Stimulated activated CD4-positive, alpha-beta T cell treated with anti-CD3 and anti-CD28 coated beads, Interleukin-1b, Interleukin-23, amount 100 ng/mL, for 24 hours (primary cell): ENCODE data around the gene AK1.

Experiments
- DNase-seq, 4 experiments: peaks; one replicate each; pipeline ENCODE4 v3.0.0-alpha.2; 2020; ENCODE audit warnings: low read depth in 4 of 4, low spot score in 1 of 4

Gene AK1

DNA sequence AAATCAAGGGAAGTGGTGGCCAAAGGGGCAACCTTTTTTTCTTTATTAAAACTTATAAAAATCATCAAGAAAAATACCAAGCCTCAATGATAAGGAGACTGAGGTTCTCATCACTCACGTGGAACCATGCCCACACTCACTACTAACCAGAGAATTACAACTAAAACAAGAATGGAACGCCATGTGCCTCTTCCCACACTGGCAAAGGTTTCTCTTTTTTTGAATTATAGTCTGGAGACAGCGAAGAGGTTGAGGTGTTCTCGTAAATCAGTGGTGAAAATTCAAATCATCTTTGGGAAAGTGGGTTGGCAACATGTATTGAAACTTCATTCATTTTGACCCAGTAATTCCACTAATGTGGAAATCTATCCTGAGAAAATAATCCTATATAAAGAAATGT lies 55.4 kb downstream of the AK1 start:
- no peak for DNase-seq

DNA sequence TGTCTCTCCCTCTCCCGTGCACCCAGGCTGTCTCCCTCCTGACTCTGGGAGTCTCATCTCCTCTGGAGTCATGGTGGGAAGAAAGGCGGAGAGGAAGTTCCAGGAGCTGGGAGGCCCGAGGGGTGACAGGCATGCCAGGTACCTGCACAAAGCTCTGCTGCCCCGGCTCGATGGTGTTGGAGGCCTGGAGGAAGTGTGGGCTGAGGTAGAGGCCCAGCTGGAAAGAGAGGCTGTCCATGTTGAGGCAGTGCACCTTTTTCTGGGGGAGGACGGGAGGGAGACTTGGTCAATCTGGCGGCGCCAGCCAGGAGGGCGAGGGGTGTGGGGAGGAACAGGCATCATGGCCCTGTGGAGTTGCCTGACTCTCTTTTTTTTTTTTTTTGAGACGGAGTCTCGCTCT lies 58.9 kb downstream of the AK1 start:
- no peak for DNase-seq

DNA sequence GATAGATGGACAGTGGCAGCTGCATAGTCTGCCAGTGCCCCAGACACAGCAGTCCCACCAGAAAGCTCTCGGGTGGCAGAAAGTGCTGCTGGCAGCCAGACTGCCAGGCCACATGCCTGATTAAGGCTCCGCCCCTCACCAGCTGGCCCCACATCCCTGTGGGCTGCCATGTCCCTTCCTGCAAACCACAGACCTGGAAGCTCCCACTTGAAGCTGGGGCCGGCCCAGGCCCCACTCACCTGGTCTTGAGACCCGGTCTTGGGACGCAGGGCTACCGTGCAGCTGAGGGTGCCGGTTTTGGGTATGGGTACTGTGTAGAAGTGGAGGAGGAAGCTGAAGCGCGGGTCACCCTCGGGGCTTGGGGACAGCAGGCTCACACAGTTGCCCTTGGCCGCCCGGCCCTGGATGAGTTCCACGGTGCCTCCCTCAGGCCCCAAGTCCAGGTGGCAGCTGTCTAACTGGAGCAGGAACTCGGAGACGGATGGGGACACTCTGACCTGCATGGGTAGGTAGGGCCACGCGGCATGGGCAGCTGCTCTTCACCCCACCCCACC lies 59.5 kb downstream of the AK1 start:
- DNase-seq, result no peak

DNA sequence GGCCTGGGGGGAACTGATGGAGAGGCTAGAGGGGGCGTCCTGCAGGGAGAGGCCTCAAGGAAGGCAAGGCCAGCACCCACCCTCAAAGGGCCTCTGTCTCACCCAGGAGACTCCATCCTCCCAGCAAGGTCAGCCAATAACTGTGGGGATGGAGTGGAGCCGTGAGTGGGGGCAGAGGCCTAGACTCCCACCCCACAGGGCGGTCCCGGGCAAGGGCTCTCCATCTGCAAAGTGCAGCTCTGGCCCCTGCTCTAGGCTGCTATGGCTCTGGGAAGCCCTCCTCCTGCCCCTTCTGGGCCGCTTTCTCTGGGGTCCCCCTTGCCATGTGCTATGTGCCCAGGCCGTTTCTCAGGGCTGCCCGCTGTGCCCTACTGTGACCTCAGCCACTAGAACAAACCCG lies 60.7 kb downstream of the AK1 start:
- DNase-seq, result no peak
